HEK293T (cell line): ENCODE results near the gene C16orf74.

ENCODE experiments used
- ARNT ChIP-seq: fragments of 450-650 bp; IDR thresholded peaks from 2 replicates; pipeline ENCODE4 v1.6.1; 2017; ENCODE audit warnings: mild to moderate bottlenecking
- BHLHE40 ChIP-seq: fragments of 450-650 bp; IDR thresholded peaks from 2 replicates; pipeline ENCODE4 v1.6.1; 2016; ENCODE audit warnings: mild to moderate bottlenecking, moderate library complexity, borderline replicate concordance
- CTBP1 ChIP-seq: fragments of 450-650 bp; IDR thresholded peaks from 2 replicates; pipeline ENCODE4 v1.6.1; 2016; ENCODE audit warnings: borderline replicate concordance
- ELF4 ChIP-seq: fragments of 450-650 bp; IDR thresholded peaks from 2 replicates; pipeline ENCODE4 v1.6.1; 2017; ENCODE audit warnings: antibody characterized with exemption
- FOXA1 ChIP-seq: fragments of 450-650 bp; IDR thresholded peaks from 2 replicates; pipeline ENCODE4 v1.6.1; 2016; ENCODE audit warnings: mild to moderate bottlenecking
- FOXK2 ChIP-seq: fragments of 450-650 bp; IDR thresholded peaks from 2 replicates; pipeline ENCODE4 v1.6.1; 2016; ENCODE audit warnings: mild to moderate bottlenecking
- FOXM1 ChIP-seq: fragments of 450-650 bp; IDR thresholded peaks from 2 replicates; pipeline ENCODE4 v1.6.1; 2017; ENCODE audit warnings: mild to moderate bottlenecking, borderline replicate concordance
- L3MBTL2 ChIP-seq: fragments of 450-650 bp; conservative IDR thresholded peaks from 2 replicates; pipeline ENCODE4 v1.6.1; 2016; ENCODE audit warnings: mild to moderate bottlenecking
- NFRKB ChIP-seq: fragments of 450-650 bp; IDR thresholded peaks from 2 replicates; pipeline ENCODE4 v1.6.1; 2016; ENCODE audit warnings: mild to moderate bottlenecking, moderate library complexity
- SP1 ChIP-seq: fragments of 450-650 bp; IDR thresholded peaks from 2 replicates; pipeline ENCODE4 v1.6.1; 2017
- TARDBP ChIP-seq: fragments of 450-650 bp; IDR thresholded peaks from 2 replicates; pipeline ENCODE4 v1.6.1; 2016
- ZNF384 ChIP-seq: fragments of 450-650 bp; IDR thresholded peaks from 2 replicates; pipeline ENCODE4 v1.6.1; 2016
- TF ChIP-seq, protein P1 (sequence below): fragments of 450-650 bp; IDR thresholded peaks from 2 replicates; pipeline ENCODE4 v1.6.1; 2016

- no peak for TF ChIP-seq SP1
- no peak for TF ChIP-seq FOXA1
- TF ChIP-seq L3MBTL2 = no peak
- TF ChIP-seq FOXM1 = no peak
- TF ChIP-seq TARDBP = no peak
- no peak for TF ChIP-seq NFRKB
- TF ChIP-seq, protein P1, sequence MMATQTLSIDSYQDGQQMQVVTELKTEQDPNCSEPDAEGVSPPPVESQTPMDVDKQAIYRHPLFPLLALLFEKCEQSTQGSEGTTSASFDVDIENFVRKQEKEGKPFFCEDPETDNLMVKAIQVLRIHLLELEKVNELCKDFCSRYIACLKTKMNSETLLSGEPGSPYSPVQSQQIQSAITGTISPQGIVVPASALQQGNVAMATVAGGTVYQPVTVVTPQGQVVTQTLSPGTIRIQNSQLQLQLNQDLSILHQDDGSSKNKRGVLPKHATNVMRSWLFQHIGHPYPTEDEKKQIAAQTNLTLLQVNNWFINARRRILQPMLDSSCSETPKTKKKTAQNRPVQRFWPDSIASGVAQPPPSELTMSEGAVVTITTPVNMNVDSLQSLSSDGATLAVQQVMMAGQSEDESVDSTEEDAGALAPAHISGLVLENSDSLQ = no peak
- TF ChIP-seq ARNT = no peak
- TF ChIP-seq BHLHE40 = no peak
- TF ChIP-seq CTBP1 = no peak
- no peak for TF ChIP-seq ELF4
- no peak for TF ChIP-seq FOXK2
- no peak for TF ChIP-seq ZNF384
Measured at GRCh38 chr16:85759136-85759535, 8.2 kb upstream of the C16orf74 start.
